ENCODE data around the gene KLK2. TPM values are rescaled to one million over a fixed set of nuclear protein-coding genes. Genes with fewer than 3 reads are reported as not detected.

Gene KLK2
- polyA plus RNA-seq, 1 experiment, result not detected

DNA sequence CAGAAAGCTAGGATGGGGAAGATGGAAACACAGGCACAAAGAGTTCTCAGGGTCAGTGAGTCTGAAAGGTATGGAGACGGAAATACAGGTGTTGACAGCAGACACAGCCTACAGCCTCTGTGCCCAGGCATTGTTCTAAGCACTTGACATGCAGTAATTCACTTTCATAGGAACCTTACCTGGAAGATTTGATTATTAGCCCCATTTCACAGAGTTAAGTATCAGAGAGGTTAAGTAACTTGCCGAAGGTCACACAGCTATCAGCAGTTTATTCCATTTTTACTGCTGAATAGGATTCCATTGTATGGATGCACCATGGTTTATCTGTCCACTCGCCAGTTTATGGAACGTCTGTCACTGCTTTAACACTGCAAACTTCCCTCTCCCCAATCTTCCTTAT is 24.8 kb downstream of the KLK2 start:
- H3K36me3 ChIP-seq (ENCODE audit: control insufficient read depth, insufficient read depth, low read length), result no peaks in the 10 kb centered on the region
- POLR2A ChIA-PET, result no interaction called here
- TF ChIP-seq, protein P1, sequence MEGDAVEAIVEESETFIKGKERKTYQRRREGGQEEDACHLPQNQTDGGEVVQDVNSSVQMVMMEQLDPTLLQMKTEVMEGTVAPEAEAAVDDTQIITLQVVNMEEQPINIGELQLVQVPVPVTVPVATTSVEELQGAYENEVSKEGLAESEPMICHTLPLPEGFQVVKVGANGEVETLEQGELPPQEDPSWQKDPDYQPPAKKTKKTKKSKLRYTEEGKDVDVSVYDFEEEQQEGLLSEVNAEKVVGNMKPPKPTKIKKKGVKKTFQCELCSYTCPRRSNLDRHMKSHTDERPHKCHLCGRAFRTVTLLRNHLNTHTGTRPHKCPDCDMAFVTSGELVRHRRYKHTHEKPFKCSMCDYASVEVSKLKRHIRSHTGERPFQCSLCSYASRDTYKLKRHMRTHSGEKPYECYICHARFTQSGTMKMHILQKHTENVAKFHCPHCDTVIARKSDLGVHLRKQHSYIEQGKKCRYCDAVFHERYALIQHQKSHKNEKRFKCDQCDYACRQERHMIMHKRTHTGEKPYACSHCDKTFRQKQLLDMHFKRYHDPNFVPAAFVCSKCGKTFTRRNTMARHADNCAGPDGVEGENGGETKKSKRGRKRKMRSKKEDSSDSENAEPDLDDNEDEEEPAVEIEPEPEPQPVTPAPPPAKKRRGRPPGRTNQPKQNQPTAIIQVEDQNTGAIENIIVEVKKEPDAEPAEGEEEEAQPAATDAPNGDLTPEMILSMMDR (IDR thresholded peaks at IDR 0.05; ENCODE audit: insufficient read depth, low read depth, low read length), result no peak
- DNase-seq (ENCODE audit: low read depth), result no peak
- CTCF ChIA-PET, result no interaction called here
- H3K27me3 ChIP-seq (ENCODE audit: control insufficient read depth, insufficient read depth, low read length), result no peaks in the 10 kb centered on the region
- H3K4me3 ChIP-seq (ENCODE audit: low read depth, low read length), result no peak overlapping the region

DNA sequence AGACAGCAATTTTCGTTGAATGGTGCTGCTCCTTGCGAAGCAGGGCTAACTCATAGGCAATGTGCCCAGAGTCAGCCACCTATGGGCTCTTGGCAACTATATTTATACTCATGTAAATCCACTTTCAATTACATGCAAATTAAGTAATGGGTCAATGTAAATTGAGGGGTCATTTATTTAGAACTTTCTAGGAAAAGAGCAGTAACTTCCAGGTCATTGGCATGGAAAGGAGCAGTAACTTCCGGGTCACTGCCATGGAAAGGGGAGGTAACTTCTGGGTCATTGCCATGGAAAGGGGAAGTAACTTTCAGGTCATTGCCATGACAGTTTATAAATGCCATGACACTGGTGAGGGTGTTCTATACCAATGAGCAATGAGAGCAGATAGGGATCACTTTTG is 26.3 kb downstream of the KLK2 start:
- ChIA-PET CTCF (no interaction called here), POLR2A (no interaction called here)
- no peaks in the 10 kb centered on the region for H3K36me3 ChIP-seq (ENCODE audit: control insufficient read depth, insufficient read depth, low read length)
- DNase-seq (ENCODE audit: low read depth), result no peak
- no peak overlapping the region for H3K4me3 ChIP-seq (ENCODE audit: low read depth, low read length)
- TF ChIP-seq, protein P1 (IDR thresholded peaks at IDR 0.05; ENCODE audit: insufficient read depth, low read depth, low read length), result no peak
- H3K27me3 ChIP-seq (ENCODE audit: control insufficient read depth, insufficient read depth, low read length), result no peaks in the 10 kb centered on the region

DNA sequence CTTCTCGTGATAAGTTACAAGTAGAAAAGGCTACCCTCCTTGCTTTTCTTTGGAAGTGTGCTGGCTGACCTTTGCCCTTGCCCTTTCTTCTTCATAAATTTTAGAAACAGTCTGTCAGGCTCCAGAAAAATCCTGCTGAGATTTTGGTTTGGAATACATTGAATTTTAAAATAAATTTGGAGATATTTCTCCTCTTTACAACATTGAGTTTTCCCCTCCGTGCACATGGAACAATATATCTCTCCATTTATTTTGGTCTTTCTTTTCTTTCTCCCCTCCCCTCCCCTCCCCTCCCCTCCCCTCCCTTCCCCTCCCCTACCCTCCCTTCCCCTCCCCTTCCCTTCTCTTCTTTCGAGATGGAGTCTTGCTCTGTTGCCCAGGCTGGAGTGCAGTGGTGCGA is 29.4 kb downstream of the KLK2 start:
- TF ChIP-seq, protein P1 (IDR thresholded peaks at IDR 0.05; ENCODE audit: insufficient read depth, low read depth, low read length), result no peak
- no peaks in the 10 kb centered on the region for H3K36me3 ChIP-seq (ENCODE audit: control insufficient read depth, insufficient read depth, low read length)
- ChIA-PET CTCF (no interaction called here), POLR2A (no interaction called here)
- H3K27me3 ChIP-seq (ENCODE audit: control insufficient read depth, insufficient read depth, low read length), result no peaks in the 10 kb centered on the region
- DNase-seq (ENCODE audit: low read depth), result no peak
- H3K4me3 ChIP-seq (ENCODE audit: low read depth, low read length), result no peak overlapping the region

DNA sequence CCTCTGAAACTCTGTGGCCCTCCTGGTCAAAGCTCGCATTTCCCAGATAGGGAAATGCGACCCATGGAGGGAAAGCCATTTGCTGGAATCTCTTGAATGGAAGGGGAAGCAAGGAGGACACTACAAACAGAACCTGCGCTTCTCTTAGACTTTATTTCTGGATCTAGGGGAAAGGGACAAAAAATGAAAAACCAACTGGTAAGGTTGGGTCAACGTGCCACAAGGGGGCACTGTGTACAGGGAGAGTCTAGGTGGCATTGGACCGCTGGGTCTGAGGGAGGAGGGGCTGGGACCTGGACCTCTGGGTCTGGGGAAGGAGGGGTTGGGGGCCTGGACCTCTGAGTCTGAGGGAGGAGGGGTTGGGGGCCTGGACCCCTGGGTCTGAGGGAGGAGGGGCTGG is 33.0 kb downstream of the KLK2 start:
- DNase-seq (ENCODE audit: low read depth), result no peak
- ChIA-PET CTCF (interaction anchor here (0.9 to 1.2 kb wide), 4 partner anchors 11 to 87 kb away, joined by 3 to 9 read pairs (median 4); no protein-coding TSS in a partner anchor), POLR2A (no interaction called here)
- no peaks in the 10 kb centered on the region for H3K36me3 ChIP-seq (ENCODE audit: control insufficient read depth, insufficient read depth, low read length)
- TF ChIP-seq, protein P1 (IDR thresholded peaks at IDR 0.05; ENCODE audit: insufficient read depth, low read depth, low read length), result peak; percentile 40
- H3K27me3 ChIP-seq (ENCODE audit: control insufficient read depth, insufficient read depth, low read length), result no peaks in the 10 kb centered on the region
- no peak overlapping the region for H3K4me3 ChIP-seq (ENCODE audit: low read depth, low read length)

DNA sequence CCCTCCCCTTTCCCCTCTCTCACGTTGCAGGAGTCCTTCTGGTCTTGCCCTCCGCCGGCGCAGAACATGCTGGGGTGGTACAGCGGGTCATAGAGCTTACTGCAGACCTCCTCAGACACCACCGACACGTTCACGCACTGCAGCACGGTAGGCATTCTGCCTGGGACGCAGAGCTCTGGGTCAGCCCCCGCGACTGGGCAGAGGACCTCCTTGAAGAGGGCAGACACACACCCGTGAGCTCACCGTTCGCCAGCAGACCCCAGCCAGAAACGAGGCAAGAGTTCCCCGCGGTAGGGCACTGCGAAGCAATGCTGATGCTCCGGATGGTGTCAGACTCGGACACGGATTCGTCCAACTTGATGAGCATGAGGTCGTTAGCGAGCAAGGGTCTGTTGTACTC is 35.1 kb downstream of the KLK2 start:
- TF ChIP-seq, protein P1 (IDR thresholded peaks at IDR 0.05; ENCODE audit: insufficient read depth, low read depth, low read length), result no peak
- Histone ChIP-seq H3K27me3 (ENCODE audit: control insufficient read depth, insufficient read depth, low read length) (peaks cover 4% of the 10 kb centered on the region; the same call in 1 of the 2 replicates), H3K36me3 (ENCODE audit: control insufficient read depth, insufficient read depth, low read length) (no peaks in the 10 kb centered on the region), H3K4me3 (ENCODE audit: low read depth, low read length) (no peak overlapping the region)
- no peak for DNase-seq (ENCODE audit: low read depth)
- POLR2A ChIA-PET, result no interaction called here
- CTCF ChIA-PET, result interaction anchor here (0.6 to 4.8 kb wide), 2 partner anchors 14 to 582 kb away, joined by 4 to 20 read pairs; no protein-coding TSS in a partner anchor
